HepG2 (cell line): ENCODE results near the gene NOL4L. TPM values are rescaled to one million over a fixed set of nuclear protein-coding genes. Genes with fewer than 3 reads are reported as not detected.

ENCODE experiments used
- CREM ChIP-seq, 2 experiments: sonication (generic) in 1 of 2; formaldehyde crosslinking in 1 of 2; IDR thresholded peaks; 2 replicates each; pipeline versions ENCODE4 v1.4.0 to v1.6.1; 2016 to 2020; ENCODE audit warnings: antibody characterized with exemption in 1 of 2, mild to moderate bottlenecking in 1 of 2, missing genetic modification reagents in 1 of 2
- DMAP1 ChIP-seq: IDR thresholded peaks from 2 replicates; pipeline ENCODE4 v1.6.1; 2016
- EEA1 ChIP-seq: sonication (generic); formaldehyde crosslinking; IDR thresholded peaks from 2 replicates; pipeline ENCODE4 v1.5.1; 2020; ENCODE audit warnings: mild to moderate bottlenecking, missing genetic modification reagents, borderline replicate concordance
- ERF ChIP-seq: IDR thresholded peaks from 2 replicates; pipeline ENCODE4 v1.6.1; 2018; ENCODE audit warnings: missing biosample characterization, missing genetic modification reagents
- EZH2 ChIP-seq: conservative IDR thresholded peaks from 2 replicates; pipeline ENCODE4 v1.6.1; 2012; ENCODE audit warnings: mild to moderate bottlenecking, low read depth, low read length, moderate library complexity
- HDAC2 ChIP-seq: sonication (generic); formaldehyde crosslinking; IDR thresholded peaks from 2 replicates; pipeline ENCODE4 v1.4.0; 2020; ENCODE audit warnings: missing genetic modification reagents
- HES4 ChIP-seq: sonication (generic); formaldehyde crosslinking; IDR thresholded peaks from 2 replicates; pipeline ENCODE4 v1.9.0; 2021; ENCODE audit warnings: mild to moderate bottlenecking, missing genetic modification reagents, borderline replicate concordance
- HNF4G ChIP-seq, 2 experiments: sonication (generic) in 1 of 2; formaldehyde crosslinking in 1 of 2; IDR thresholded peaks; 2 replicates each; pipeline versions ENCODE4 v1.4.0 to v1.6.1; 2011 to 2020; ENCODE audit warnings: borderline replicate concordance in 2 of 2, low read depth in 2 of 2, mild to moderate bottlenecking in 2 of 2, low read length in 1 of 2, missing genetic modification reagents in 1 of 2, moderate library complexity in 1 of 2
- ISX ChIP-seq: sonication (generic); formaldehyde crosslinking; conservative IDR thresholded peaks from 2 replicates; pipeline ENCODE4 v1.5.0; 2020; ENCODE audit warnings: missing genetic modification reagents
- MED8 ChIP-seq: sonication (generic); formaldehyde crosslinking; IDR thresholded peaks from 2 replicates; pipeline ENCODE4 v1.8.1; 2023; ENCODE audit warnings: mild to moderate bottlenecking, missing genetic modification reagents; ENCODE audit not compliant: insufficient replicate concordance
- NFATC3 ChIP-seq: sonication (generic); formaldehyde crosslinking; IDR thresholded peaks from 2 replicates; pipeline ENCODE4 v1.5.1; 2020; ENCODE audit warnings: mild to moderate bottlenecking, missing genetic modification reagents
- RFXAP ChIP-seq: sonication (generic); formaldehyde crosslinking; IDR thresholded peaks from 2 replicates; pipeline ENCODE4 v1.4.0; 2020; ENCODE audit warnings: missing genetic modification reagents, borderline replicate concordance
- SIN3B ChIP-seq: fragments of 150-350 bp; IDR thresholded peaks from 2 replicates; pipeline ENCODE4 v1.6.1; 2014; ENCODE audit warnings: low read length
- SOX13 ChIP-seq, 3 experiments: fragments of 450-650 bp in 1 of 3; sonication (generic) in 1 of 3; formaldehyde crosslinking in 1 of 3; IDR thresholded peaks in 2 of 3; conservative IDR thresholded peaks in 1 of 3; 2 replicates each; pipeline versions ENCODE4 v1.5.0 to v1.6.1; 2016 to 2020; ENCODE audit warnings: antibody characterized with exemption in 1 of 3, mild to moderate bottlenecking in 1 of 3, missing compliant biosample characterization in 1 of 3, missing genetic modification reagents in 1 of 3, moderate library complexity in 1 of 3
- SRY ChIP-seq: sonication (generic); formaldehyde crosslinking; IDR thresholded peaks from 2 replicates; pipeline ENCODE4 v1.8.0; 2022; ENCODE audit warnings: mild to moderate bottlenecking, missing genetic modification reagents
- ZNF234 ChIP-seq: sonication (generic); formaldehyde crosslinking; conservative IDR thresholded peaks from 2 replicates; pipeline ENCODE4 v1.5.1; 2020; ENCODE audit warnings: mild to moderate bottlenecking, missing genetic modification reagents
- ZNF589 ChIP-seq: sonication (generic); formaldehyde crosslinking; conservative IDR thresholded peaks from 2 replicates; pipeline ENCODE4 v1.8.0; 2022; ENCODE audit warnings: mild to moderate bottlenecking, moderate library complexity, missing genetic modification reagents
- ZNF841 ChIP-seq: sonication (generic); formaldehyde crosslinking; IDR thresholded peaks from 2 replicates; pipeline ENCODE4 v1.8.1; 2023; ENCODE audit warnings: missing genetic modification reagents, borderline replicate concordance
- polyA plus RNA-seq, 8 experiments: library from polyadenylated mRNA; depleted of rRNA in 3 of 8; stranded (reverse) in 7 of 8; unstranded in 1 of 8; fragments of >200 nt; fragmentation: Illumina TruSeq in 4 of 8; extraction: Trizol in 4 of 8; gene quantifications; 2 replicates each; pipeline versions ENCODE4 v1.2.1 to v1.2.3, GENCODE V29; 2011 to 2016; ENCODE audit warnings: low read depth in 4 of 8, missing spikeins in 1 of 8, mixed read lengths in 1 of 8; ENCODE audit not compliant: insufficient read depth in 1 of 8
- total RNA-seq, 5 experiments: library from RNA; depleted of rRNA; stranded (reverse); fragments of >200 nt; fragmentation: Illumina TruSeq; extraction: Trizol; gene quantifications; 2 replicates each; pipeline ENCODE4 v1.2.3, GENCODE V29; 2016; ENCODE audit warnings: low read depth in 1 of 5
- TF ChIP-seq, protein P1 (sequence below): IDR thresholded peaks from 2 replicates; pipeline ENCODE4 v1.6.1; 2016; ENCODE audit warnings: missing biosample characterization, missing genetic modification reagents, low read depth
- TF ChIP-seq, protein P2 (sequence below): sonication (generic); formaldehyde crosslinking; IDR thresholded peaks from 2 replicates; pipeline ENCODE4 v1.8.0; 2022; ENCODE audit warnings: low read depth, missing genetic modification reagents
- TF ChIP-seq, protein P3 (sequence below): sonication (generic); formaldehyde crosslinking; IDR thresholded peaks from 2 replicates; pipeline ENCODE4 v1.5.0; 2020; ENCODE audit warnings: mild to moderate bottlenecking, missing genetic modification reagents, moderate library complexity
- TF ChIP-seq, protein P4 (sequence below): IDR thresholded peaks from 2 replicates; pipeline ENCODE4 v1.6.1; 2016

NOL4L gene
- total and polyA plus RNA-seq, 2 of the 13 experiments (the other 11 are each of a cell fraction or from before 2014, with no cell fraction given): 16.6 to 35.4 TPM

DNA sequence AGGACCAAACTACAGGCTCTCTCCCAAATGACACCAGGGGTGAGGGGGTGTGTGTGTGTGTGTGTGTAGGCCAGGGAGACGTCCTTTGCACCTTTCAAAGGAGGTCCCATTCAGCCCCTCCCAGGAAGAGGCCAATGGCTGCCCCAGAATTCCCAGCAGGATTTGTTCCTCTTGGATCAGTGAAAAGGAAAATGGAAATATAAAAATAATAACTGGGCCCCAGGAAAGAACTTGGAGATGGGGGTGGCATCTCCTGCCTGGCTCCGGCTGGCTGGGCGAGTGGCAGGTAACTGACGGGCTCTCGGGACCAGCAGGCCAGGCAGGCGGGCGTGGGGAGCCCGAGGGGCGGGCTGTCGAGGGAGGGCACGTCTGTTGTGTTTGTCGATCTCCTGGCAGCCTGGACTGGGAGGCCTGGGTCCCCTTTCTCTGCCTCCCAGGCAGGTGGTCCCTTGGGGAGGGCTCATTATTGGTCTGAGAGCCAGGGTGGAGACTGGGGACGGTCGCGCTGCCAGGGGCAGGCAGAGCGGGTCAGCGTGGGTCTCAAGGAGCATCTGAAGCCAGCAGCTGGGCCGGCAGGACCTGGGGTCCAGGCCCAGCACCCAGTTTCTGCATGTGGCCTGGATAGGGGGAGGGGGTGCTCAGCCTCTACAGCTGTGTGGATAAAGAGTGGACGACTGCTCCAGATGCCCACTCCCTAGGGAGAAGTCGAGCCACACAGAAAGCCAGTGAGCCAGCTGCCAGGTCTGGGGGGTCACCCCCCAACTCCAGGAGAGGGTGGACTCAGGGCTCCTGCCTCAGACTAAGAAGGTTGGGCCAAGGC is 3.1 kb downstream of the NOL4L start (continued):
- TF ChIP-seq MED8 (CRISPR knock-in tag) (peak; percentile 44), DMAP1 (CRISPR knock-in tag) (peak; percentile 37; the same call in 1 of the 2 replicates), ZNF589 (0 out of 2 replicates have a peak, but pooled peaks have one; percentile 38), ZNF234 (no peak), CREM (IDR thresholded peaks at IDR 0.05) (peak; percentile 33; the same call in 1 of the 2 replicates), CREM (CRISPR knock-in tag; IDR thresholded peaks at IDR 0.05) (no peak), EZH2 (no peak), SRY (CRISPR knock-in tag) (peak; percentile 47; the same call in 1 of the 2 replicates), NFATC3 (no peak), ERF (CRISPR knock-in tag) (0 out of 2 replicates have a peak, but pooled peaks have one; percentile 54), EEA1 (CRISPR knock-in tag) (peak; percentile 84; the same call in 1 of the 2 replicates), RFXAP (CRISPR knock-in tag) (no peak; the same call in 1 of the 2 replicates), SOX13 (IDR thresholded peaks at IDR 0.05) (no peak), SOX13 (CRISPR knock-in tag; conservative IDR thresholded peaks at IDR 0.05 in 1 of 2, IDR thresholded peaks at IDR 0.05 in 1 of 2) (no peak; a peak in 1 of 4 replicates), HDAC2 (CRISPR knock-in tag) (peak; percentile 66), SIN3B (no peak), ISX (CRISPR knock-in tag) (no peak), HNF4G (IDR thresholded peaks at IDR 0.05; ENCODE audit: borderline replicate concordance, low read depth, low read length) (no peak), HNF4G (CRISPR knock-in tag; IDR thresholded peaks at IDR 0.05; ENCODE audit: borderline replicate concordance, low read depth) (no peak; the same call in 1 of the 2 replicates), HES4 (CRISPR knock-in tag) (peak; percentile 64; the same call in 1 of the 2 replicates), ZNF841 (CRISPR knock-in tag) (no peak)
- TF ChIP-seq, protein P1, sequence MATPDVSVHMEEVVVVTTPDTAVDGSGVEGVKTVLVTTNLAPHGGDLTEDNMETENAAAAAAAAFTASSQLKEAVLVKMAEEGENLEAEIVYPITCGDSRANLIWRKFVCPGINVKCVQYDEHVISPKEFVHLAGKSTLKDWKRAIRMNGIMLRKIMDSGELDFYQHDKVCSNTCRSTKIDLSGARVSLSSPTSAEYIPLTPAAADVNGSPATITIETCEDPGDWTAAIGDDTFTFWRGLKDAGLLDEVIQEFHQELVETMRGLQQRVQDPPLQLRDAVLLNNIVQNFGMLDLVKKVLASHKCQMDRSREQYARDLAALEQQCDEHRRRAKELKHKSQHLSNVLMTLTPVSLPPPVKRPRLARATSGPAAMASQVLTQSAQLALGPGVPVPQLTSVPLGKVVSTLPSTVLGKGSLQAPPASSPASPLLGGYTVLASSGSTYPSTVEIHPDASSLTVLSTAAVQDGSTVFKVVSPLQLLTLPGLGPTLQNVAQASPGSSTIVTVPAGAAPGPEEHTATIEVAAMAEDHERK: 0 out of 2 replicates have a peak, but pooled peaks have one; percentile 12
- TF ChIP-seq, protein P2, sequence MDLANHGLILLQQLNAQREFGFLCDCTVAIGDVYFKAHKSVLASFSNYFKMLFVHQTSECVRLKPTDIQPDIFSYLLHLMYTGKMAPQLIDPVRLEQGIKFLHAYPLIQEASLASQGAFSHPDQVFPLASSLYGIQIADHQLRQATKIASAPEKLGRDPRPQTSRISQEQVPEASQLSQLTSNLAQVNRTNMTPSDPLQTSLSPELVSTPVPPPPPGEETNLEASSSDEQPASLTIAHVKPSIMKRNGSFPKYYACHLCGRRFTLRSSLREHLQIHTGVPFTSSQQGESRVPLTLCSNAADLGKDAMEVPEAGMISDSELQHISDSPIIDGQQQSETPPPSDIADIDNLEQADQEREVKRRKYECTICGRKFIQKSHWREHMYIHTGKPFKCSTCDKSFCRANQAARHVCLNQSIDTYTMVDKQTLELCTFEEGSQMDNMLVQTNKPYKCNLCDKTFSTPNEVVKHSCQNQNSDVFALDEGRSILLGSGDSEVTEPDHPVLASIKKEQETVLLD (CRISPR knock-in tag): no peak
- TF ChIP-seq, protein P3, sequence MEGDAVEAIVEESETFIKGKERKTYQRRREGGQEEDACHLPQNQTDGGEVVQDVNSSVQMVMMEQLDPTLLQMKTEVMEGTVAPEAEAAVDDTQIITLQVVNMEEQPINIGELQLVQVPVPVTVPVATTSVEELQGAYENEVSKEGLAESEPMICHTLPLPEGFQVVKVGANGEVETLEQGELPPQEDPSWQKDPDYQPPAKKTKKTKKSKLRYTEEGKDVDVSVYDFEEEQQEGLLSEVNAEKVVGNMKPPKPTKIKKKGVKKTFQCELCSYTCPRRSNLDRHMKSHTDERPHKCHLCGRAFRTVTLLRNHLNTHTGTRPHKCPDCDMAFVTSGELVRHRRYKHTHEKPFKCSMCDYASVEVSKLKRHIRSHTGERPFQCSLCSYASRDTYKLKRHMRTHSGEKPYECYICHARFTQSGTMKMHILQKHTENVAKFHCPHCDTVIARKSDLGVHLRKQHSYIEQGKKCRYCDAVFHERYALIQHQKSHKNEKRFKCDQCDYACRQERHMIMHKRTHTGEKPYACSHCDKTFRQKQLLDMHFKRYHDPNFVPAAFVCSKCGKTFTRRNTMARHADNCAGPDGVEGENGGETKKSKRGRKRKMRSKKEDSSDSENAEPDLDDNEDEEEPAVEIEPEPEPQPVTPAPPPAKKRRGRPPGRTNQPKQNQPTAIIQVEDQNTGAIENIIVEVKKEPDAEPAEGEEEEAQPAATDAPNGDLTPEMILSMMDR (CRISPR knock-in tag): no peak
- TF ChIP-seq, protein P4, sequence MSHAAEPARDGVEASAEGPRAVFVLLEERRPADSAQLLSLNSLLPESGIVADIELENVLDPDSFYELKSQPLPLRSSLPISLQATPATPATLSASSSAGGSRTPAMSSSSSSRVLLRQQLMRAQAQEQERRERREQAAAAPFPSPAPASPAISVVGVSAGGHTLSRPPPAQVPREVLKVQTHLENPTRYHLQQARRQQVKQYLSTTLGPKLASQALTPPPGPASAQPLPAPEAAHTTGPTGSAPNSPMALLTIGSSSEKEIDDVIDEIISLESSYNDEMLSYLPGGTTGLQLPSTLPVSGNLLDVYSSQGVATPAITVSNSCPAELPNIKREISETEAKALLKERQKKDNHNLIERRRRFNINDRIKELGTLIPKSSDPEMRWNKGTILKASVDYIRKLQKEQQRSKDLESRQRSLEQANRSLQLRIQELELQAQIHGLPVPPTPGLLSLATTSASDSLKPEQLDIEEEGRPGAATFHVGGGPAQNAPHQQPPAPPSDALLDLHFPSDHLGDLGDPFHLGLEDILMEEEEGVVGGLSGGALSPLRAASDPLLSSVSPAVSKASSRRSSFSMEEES (CRISPR knock-in tag): peak; percentile 46; the same call in 1 of the 2 replicates
